HG03460 (cell line): ENCODE data around the gene DNAH6.
"Not testable (repeated sequence)": the region's sequence is repeated elsewhere in the genome, so short reads cannot be mapped to it uniquely, and the experiment has no call there.

Source experiments
- ATAC-seq: cut with Tn5 transposase; IDR thresholded peaks from one replicate; pipeline ENCODE4 v1.9.1; 2021; ENCODE audit not compliant: unreplicated experiment

DNAH6 gene

GRCh38 chr2:84862006-84862405 is 345.7 kb downstream of the DNAH6 start:
- ATAC-seq: no peak

GRCh38 chr2:84865181-84865783 is 349.0 kb downstream of the DNAH6 start:
- ATAC-seq: peak; percentile 45

- no peak for ATAC-seq
Observed at GRCh38 chr2:84866122-84866521, 349.8 kb downstream of the DNAH6 start.

- ATAC-seq: not testable (repeated sequence)
Observed at GRCh38 chr2:84868327-84868726, 352.0 kb downstream of the DNAH6 start.
